Body of pancreas (tissue), 4 donors: ENCODE results near the gene PDE2A.

Source experiments
- POLR2A ChIP-seq, 3 donors: fragments of 450-650 bp; IDR thresholded peaks; one replicate each; pipeline ENCODE4 v1.6.1; 2016; ENCODE audit warnings: antibody characterized with exemption in 3 of 3, mild to moderate bottlenecking in 2 of 3
- TF ChIP-seq, protein P1 (sequence below), 7 experiments: fragments of 450-650 bp in 4 of 7; fragments of 200-600 bp in 3 of 7; sonication (generic) in 3 of 7; IDR thresholded peaks; one replicate each; pipeline ENCODE4 v1.5.1; 2016 to 2019; ENCODE audit warnings: antibody characterized with exemption in 7 of 7

DNA sequence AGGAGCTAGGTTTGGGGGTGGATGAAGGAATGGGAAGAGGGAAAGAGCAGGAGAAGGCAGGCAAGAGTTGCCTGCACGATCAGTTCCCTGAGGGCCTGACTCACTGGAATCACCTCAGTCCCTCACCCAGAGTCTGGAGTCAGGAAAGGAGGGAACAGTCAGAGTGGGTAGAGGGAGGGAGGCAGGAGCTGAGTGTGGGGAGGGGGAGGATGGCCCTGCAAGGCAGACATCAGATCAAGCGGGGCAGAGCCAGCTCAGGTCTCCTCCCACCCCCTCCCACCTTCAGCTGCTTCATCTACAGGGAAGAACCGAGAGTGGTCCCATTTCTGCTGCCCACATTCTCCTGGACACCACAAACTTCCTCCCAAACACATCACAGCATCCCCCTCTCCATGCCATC lies 58.9 kb downstream of the PDE2A start:
- TF ChIP-seq, protein P1, sequence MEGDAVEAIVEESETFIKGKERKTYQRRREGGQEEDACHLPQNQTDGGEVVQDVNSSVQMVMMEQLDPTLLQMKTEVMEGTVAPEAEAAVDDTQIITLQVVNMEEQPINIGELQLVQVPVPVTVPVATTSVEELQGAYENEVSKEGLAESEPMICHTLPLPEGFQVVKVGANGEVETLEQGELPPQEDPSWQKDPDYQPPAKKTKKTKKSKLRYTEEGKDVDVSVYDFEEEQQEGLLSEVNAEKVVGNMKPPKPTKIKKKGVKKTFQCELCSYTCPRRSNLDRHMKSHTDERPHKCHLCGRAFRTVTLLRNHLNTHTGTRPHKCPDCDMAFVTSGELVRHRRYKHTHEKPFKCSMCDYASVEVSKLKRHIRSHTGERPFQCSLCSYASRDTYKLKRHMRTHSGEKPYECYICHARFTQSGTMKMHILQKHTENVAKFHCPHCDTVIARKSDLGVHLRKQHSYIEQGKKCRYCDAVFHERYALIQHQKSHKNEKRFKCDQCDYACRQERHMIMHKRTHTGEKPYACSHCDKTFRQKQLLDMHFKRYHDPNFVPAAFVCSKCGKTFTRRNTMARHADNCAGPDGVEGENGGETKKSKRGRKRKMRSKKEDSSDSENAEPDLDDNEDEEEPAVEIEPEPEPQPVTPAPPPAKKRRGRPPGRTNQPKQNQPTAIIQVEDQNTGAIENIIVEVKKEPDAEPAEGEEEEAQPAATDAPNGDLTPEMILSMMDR (IDR thresholded peaks at IDR 0.05): no peak
- no peak for TF ChIP-seq POLR2A (IDR thresholded peaks at IDR 0.05)
